GM04504 (cell line): ENCODE results near the gene ALDH3B1.
"Not testable (repeated sequence)": the region's sequence is repeated elsewhere in the genome, so short reads cannot be mapped to it uniquely, and the experiment has no call there.

ENCODE experiments used
- DNase-seq: peaks from one replicate; pipeline ENCODE4 v3.0.0-alpha.2; 2012; ENCODE audit warnings: low read depth

The ALDH3B1 gene

GRCh38 chr11:68010090-68011041 is at the start of gene ALDH3B1:
ALDH3B1 (plus strand) TSS chr11:68010327; CDS start chr11:68015298, 4,971 bp downstream.
- peak; percentile 87 for DNase-seq

DNA sequence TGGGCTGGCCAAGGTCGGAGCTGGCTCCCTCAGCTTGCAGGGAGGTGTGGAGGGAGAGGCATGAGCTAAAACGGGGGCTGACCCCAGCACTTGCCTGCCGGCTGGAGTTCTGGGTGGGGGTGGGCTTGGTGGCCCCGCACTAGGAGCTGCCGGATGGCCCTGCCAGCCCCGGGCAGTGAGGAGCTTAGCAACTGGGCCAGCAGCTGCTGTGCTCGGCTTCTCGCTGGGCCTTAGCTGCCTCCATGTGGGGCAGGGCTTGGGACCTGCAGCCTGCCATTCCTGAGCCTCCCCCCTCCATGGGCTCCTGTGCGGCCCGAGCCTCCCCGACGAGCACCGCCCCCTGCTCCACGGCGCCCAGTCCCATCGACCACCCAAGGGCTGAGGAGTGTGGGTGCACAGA is 46.9 kb upstream of the ALDH3B1 start:
- DNase-seq: not testable (repeated sequence)

DNA sequence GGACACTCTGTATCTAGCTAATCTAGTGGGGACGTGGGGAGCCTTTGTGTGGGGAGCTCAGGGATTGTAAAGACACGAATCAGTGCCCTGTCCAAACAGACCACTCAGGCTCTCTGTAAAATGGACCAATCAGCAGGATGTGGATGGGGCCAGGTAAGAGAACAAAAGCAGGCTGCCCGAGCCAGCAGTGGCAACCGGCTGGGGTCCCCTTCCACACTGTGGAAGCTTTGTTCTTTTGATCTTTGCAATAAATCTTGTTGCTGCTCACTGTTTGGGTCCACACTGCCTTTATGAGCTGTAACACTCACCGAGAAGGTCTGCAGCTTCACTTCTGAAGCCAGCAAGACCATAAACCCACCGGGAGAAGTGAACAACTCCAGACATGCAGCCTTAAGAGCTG is 46.2 kb upstream of the ALDH3B1 start:
- DNase-seq: not testable (repeated sequence)

- DNase-seq: not testable (repeated sequence)
Observed at GRCh38 chr11:67964746-67965145, 45.4 kb upstream of the ALDH3B1 start.

DNA sequence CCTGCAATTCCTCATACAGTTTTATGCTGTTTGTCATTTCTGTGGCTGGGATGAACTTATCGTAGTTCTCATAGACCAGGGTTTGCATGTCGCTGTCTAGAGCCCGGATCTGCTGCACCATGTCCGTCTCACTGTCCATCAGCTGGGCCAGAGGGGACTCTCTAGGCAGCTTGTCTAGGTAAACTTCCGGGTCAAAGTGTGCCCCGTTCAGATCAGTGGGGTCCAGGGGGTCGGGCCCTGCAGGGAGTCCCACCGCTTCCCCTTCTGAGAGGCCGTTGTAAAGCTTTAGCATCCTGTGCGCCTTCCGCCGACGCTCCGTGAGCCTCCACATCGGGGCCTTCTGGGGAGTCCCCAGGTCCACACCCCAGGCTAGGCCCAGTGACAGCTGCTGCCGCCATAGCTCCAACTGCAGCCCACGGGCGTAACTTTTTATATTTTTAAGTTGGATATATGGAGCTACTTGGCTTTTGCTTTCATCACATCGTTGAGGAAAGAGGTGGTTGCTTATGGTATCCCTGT is 44.2 kb upstream of the ALDH3B1 start:
- DNase-seq: not testable (repeated sequence)

GRCh38 chr11:67974746-67975145 is 35.4 kb upstream of the ALDH3B1 start:
- not testable (repeated sequence) for DNase-seq

DNA sequence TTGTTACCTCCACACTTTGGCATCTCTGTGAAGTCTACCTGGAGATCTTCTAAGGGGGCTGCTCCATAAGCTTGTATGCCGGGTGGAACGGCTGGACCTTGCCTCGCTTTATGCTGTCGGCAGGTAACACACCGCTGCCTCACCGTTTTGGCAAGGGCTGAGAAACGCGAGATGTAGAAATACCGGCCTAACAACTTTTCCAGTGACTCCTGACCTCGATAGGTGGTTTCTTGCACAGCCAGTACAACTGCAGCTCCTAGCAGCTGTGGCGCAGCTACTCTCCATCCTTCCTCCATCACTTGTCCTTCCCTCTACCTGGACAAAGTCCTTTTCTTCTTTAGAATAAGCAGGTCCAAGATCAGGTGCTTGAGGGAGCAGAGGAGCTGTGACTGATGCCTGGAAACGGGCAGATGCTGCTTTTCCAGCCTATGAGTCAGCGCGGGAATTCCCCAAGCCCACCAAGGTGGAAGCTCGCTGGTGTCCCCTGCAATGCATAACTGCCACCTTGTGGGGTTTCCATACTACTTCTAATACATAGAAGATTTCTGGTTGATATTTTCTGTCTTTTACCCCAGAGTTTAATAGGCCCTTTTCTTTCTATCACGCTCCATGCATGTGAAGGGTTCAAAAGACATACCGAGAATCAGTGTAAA is 31.2 kb upstream of the ALDH3B1 start:
- DNase-seq: not testable (repeated sequence)

- not testable (repeated sequence) for DNase-seq
Observed at GRCh38 chr11:67981226-67981625, 28.9 kb upstream of the ALDH3B1 start.

- DNase-seq: not testable (repeated sequence)
Observed at GRCh38 chr11:67982255-67982857, 27.8 kb upstream of the ALDH3B1 start.

DNA sequence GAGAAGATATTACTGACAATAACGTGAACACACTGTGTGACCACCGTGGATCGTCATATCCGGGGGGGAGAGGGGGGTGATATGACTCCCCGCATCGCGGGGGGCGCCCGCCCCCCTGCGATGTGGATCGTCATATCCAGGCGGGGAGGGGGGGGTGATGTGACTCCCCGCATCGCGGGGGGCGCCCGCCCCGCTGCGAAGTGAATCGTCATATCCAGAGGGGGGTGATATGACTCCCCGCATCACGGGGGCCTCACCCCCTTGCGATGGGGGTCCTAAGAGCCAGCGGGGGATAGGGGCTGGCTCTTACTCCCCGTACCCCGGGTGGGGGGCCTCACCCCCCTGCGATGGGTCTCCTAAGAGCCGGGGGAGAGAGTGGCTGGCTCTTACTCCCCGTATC is 26.2 kb upstream of the ALDH3B1 start:
- no peak for DNase-seq

DNA sequence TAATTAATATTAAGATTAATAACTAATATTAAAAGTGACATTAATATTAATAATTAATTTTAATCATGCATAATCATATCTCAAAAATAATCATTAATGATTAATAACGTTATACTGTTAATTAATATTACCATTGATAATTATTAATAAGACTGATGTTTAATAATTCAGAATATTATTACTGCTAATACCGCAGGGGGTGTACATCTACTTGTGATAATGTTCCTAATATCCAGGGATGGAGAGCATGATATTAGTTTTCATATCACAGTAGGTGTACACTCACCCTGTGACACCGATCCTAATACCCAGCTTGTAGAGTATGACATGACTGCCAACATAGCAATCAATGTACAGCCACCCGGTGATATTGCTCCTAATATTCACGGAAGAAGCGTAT is 24.8 kb upstream of the ALDH3B1 start:
- DNase-seq: not testable (repeated sequence)

DNA sequence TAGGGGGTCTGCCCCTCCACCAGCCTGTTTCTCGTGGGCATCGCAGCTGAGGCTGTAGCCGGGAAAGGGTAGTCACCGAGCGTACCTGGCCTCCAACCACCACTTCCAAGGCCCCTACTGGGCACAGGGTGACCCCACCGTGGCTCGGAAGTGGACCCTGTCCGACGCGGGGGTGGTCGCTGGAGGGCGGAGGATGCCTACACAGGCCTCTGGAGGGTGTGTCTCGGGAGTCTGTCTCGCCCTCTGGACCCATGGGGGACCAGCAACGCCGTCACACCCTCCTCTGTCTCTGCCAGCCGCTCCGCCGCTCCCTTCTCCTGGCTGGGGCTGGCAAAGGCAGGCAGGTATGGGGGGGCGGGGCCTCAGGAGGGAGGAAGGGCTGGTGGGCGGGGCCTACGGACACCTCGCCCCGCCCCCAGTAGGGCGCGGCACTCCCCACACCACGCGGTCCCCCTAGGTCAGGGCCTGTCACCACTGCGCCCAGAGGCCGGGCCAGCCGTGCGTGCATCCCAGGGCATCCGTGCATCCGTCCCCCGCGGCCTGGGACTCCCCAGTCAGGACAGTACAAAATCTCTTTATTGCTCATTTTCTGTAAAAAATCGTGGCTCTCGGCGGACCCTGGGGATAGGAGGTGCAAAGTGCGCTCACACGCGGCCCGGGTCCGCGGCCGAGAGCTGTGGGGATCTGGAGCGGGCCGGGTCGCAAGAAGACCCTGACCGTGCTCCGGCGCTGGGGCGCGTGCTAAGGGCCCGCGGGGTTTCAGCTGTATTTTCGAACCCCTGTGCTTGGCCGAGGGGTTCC is 19.4 kb upstream of the ALDH3B1 start:
- DNase-seq: not testable (repeated sequence)

GRCh38 chr11:67991347-67992121 is 18.6 kb upstream of the ALDH3B1 start:
- DNase-seq: not testable (repeated sequence)

DNA sequence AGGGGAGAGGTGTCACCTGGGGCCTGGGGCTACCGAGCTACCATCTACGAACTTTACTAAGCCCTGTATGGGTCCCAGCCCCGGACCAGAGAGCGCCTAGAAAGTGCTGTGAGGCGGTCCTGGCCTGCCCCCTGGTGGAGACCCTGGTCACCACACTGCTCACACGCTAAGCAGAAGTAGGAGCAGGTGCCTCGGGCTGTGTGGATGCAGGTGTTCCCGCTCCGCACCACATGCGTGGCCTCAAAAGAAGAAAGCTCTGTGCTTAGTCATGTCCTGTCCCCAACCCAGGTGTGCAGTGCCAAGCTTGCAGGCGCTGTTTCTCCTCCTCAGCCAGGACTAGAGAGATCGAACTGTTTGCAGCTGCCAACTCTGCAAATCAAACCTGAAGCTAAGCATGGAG is 16.3 kb upstream of the ALDH3B1 start:
- not testable (repeated sequence) for DNase-seq

DNA sequence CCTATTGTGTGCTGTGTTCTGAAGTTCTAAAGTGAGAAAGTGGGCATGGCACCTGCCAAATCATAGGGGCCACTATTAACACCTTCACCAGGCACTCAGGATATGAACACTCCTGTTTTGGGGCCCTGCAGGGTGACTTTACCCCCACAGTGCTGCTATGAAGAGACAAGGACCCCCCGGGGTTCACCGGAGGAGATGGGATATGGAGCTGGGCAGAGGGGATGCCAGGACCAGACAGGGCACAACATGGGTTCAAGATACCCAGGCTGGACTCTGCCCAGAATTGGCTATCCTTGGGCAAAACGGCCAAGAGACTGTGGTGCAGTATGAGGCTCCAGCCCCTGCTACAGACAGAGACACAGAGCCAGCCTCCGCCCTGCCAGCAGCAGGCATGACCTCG is 15.7 kb upstream of the ALDH3B1 start:
- DNase-seq: not testable (repeated sequence)

DNA sequence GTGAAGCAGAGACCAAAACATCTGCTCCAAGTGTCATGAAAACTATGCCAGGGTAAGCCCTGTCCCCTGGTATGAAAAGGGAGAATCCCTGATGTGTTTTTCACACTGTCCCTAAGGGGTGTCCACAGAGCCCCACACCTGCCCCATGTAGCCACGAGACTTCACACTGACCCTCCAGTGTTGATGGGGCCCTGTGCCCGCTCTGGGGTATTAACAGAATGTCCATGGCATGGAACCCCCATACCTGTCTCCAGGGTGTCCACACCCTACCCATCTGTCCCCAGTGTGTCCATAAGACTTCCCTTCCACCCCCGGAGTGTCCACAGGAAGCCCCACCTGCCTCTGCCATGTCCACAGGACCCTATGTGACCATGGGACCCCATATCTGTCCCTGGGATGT is 15.0 kb upstream of the ALDH3B1 start:
- DNase-seq: not testable (repeated sequence)

DNA sequence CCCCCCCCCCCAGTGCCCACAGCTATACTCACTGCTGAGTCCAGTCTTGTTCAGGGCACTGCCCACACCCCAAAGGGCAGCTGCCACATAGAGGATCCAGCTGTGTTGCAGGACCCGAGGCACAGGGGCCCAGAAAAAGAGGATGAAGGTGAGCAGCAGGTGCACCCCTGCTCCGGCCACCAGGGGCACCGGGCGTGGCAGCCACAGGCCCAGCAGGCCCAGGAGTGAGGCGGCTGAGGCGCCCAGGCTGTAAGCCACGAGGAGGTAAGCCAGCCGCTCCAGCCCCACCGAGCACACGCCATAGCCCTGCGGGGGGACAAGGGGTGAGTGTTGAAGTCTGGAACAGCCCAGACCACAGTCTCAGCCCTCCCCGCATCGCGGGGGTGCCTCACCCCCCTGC is 14.5 kb upstream of the ALDH3B1 start:
- DNase-seq: not testable (repeated sequence)

- no peak for DNase-seq
Observed at GRCh38 chr11:67996051-67996450, 14.1 kb upstream of the ALDH3B1 start.

DNA sequence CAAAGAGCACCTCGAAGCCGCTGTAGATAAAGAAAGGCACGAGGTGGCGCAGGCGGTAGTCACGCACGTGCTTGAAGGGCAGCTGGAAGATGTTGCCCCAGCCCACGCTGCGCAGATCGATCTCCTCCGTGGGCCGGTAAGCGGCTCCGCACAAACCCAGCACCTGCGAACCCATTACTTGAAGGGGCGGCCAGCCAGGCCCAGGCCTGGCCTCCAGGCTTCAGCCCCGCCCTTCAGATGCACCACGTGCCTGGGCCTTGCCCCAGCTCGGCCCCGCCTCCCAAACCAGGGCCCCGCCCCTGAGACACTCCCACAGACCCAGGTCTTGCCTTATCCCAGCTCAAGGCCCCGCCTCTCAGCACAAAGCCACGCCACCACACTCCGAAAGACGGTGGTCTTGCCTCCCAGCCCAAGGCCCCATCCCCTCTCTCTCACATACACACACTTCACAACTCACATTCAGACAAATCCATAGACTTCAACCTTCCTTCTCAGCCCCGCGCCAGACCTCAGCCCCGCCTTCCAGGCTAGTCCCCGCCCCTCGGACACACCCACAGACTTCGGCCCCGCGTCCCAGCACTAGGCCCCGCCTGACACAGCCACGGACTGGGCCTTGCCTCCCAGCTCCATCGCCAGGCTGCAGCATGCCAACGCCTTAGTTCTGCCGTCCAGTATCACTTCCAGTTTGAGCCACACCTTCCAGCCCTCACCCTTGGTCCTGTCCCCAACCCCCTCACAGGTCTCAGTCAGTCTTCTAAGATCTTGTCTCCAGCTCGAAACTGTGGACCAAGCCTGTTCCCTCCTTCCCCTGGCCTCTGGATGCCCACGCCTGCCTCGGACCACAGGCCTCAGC is 13.3 kb upstream of the ALDH3B1 start:
- DNase-seq: no peak

DNA sequence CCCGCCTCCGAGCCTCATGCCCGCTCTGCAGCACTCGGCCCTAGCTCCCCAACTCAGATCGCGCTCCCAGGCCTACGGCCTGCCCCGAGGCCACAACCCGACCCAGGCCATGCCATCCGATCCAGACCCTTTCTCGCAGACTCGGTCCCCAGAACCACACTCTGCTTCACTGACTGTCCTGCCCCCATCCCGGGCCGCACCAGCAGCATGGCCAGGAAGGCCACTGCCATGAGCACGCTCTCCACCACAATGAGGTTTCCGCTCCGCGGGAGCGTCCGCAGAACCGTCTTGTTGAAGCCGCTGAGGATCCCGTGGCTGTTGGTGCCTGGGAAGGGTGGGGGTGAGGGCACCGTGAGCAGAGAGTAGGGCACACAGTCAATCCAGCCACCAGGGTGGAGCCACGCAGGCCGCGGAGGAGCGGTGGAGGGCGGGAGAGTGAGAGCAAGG is 12.6 kb upstream of the ALDH3B1 start:
- DNase-seq: no peak
